Bronchial epithelial cell (primary cell): ENCODE measurements around the gene IFI27L2. TPM values are rescaled to one million over a fixed set of nuclear protein-coding genes. Genes with fewer than 3 reads are reported as not detected.

Experiments used
- DNase-seq: peaks from one replicate; pipeline ENCODE4 v3.0.0-alpha.2; 2010; ENCODE audit warnings: low read depth
- FAIRE-seq: peaks from 2 replicates; lab custom pipeline; 2011; peaks lifted over from hg19 to GRCh38; lab: Jason Lieb, UNC
- H3K27me3 ChIP-seq: 2 replicates; pipeline ENCODE4 v1.5.1; 2011; ENCODE audit warnings: low read length; ENCODE audit not compliant: control insufficient read depth, insufficient read depth
- H3K36me3 ChIP-seq: 2 replicates; pipeline ENCODE4 v1.5.1; 2011; ENCODE audit warnings: low read length; ENCODE audit not compliant: control insufficient read depth, insufficient read depth
- H3K4me3 ChIP-seq: 2 replicates; pipeline ENCODE4 v1.5.1; 2011; ENCODE audit warnings: mild to moderate bottlenecking, low read depth, low read length, control low read depth
- total RNA-seq: library from RNA; depleted of rRNA; stranded (reverse); fragments of >200 nt; gene quantifications from 2 replicates; pipeline ENCODE4 v1.2.1, GENCODE V29; 2014
- TF ChIP-seq, protein P1 (sequence below): IDR thresholded peaks from 2 replicates; pipeline ENCODE4 v1.5.1; 2011; ENCODE audit warnings: mild to moderate bottlenecking, moderate library complexity, low read length, control low read depth, inconsistent platforms; ENCODE audit not compliant: insufficient read depth, severe bottlenecking

Gene IFI27L2
- total RNA-seq, 1 donor from 2014 or later: 44.5 TPM

DNA sequence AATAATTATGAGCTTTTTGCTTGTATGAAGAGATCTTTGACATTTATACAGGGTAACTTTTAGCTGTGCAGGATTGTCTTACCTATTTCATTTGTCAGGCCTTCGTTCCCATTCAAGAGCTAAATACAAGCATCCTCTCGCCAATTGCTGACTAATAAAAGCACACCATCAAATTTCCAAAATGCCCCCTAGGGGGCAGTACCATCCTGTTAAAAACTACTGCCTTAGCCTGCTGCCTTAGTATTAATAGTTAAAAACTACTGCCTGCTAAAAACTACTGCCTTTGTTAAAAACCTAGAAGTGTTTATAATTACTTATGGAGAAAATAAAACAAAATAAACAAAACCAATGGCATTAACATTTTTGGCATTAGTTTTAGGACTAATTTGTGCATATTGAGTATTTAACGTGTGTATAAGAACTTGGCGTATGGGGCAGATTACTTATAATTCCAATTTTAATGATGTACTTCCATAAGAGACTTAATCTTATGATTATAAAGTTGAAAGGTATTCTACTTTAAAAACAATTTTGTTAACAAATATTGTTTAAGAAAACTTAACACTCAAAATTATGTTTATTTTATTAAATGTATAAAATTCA, 3.0 kb upstream of the IFI27L2 start:
- H3K4me3 ChIP-seq: no peak overlapping the region
- DNase-seq (peak; percentile 75), FAIRE-seq (no peak)
- no peaks in the 10 kb centered on the region for H3K27me3 ChIP-seq
- TF ChIP-seq, protein P1, sequence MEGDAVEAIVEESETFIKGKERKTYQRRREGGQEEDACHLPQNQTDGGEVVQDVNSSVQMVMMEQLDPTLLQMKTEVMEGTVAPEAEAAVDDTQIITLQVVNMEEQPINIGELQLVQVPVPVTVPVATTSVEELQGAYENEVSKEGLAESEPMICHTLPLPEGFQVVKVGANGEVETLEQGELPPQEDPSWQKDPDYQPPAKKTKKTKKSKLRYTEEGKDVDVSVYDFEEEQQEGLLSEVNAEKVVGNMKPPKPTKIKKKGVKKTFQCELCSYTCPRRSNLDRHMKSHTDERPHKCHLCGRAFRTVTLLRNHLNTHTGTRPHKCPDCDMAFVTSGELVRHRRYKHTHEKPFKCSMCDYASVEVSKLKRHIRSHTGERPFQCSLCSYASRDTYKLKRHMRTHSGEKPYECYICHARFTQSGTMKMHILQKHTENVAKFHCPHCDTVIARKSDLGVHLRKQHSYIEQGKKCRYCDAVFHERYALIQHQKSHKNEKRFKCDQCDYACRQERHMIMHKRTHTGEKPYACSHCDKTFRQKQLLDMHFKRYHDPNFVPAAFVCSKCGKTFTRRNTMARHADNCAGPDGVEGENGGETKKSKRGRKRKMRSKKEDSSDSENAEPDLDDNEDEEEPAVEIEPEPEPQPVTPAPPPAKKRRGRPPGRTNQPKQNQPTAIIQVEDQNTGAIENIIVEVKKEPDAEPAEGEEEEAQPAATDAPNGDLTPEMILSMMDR: peak; percentile 65
- peaks cover 3% of the 10 kb centered on the region for H3K36me3 ChIP-seq

DNA sequence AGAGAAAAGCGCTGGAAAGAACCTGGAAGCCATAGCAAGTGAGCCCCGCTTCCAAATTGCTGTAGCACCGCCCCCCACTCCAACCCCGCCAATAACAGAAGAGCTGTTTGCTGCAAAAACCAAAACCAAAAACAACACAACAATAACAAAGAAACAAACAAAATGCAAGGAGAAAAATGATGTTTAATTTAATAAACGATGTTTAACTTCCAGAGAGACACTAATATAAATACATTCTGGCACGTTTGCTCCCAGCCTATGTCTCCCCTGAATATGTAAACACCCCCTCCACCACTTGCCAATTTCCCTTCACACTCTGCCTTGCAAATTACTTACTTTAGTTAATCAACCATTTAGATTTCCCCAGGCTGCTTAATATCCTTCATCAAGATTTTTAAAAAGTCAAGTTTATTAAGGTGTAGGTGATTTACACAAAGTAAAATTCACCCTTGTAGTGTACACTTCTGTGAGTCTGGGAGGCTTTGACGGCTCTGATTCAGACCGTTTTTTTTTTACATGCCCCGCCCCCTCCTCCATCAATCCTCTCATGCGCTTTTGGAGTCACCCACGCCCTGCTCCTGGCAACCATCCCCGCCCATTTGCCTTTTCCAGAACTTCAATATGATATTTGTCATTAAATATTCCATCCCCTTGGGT, 482 bp upstream of the IFI27L2 start:
- FAIRE-seq: no peak
- TF ChIP-seq, protein P1: no peak
- peaks cover 3% of the 10 kb centered on the region for H3K36me3 ChIP-seq
- peak overlapping the region; percentile 62 for H3K4me3 ChIP-seq
- DNase-seq: peak; percentile 80
- H3K27me3 ChIP-seq: no peaks in the 10 kb centered on the region

DNA sequence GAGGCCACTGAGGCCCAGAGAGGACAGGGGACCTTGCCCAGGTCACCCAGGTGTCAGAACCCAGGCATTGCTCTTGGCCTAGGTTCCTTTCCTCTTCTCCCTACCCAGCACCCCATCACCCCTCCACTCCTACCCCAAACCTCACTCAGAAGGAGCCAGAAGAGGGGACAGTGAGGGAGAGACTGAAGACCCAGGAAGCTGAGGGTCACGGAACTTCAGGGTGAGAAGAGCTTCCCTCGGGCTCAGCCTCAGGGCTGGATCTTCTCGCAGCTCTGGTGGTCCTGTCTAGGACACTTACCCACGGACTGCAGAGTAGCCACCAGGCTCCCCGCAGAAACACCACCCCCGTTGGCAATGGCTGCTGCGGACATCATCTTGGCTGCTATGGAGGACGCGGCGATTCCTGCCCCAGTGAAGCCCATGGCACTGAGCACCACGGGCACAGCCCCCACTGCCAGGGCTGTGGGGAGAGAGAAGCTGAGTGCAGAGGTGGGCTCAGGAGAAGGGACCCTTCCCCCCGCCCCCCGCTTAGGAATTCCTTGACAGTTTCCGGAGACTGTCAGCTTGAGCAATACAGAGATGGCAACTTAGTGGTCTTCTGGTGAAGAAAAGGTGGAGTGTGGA, 1.1 kb downstream of the IFI27L2 start:
- DNase-seq (no peak), FAIRE-seq (no peak)
- no peak overlapping the region for H3K4me3 ChIP-seq
- no peaks in the 10 kb centered on the region for H3K27me3 ChIP-seq
- peaks cover 3% of the 10 kb centered on the region for H3K36me3 ChIP-seq
- TF ChIP-seq, protein P1: no peak

GRCh38 chr14:94127330-94127729, 2.1 kb downstream of the IFI27L2 start:
- DNase-seq (no peak), FAIRE-seq (no peak)
- H3K4me3 ChIP-seq: no peak overlapping the region
- peaks cover 3% of the 10 kb centered on the region for H3K36me3 ChIP-seq
- TF ChIP-seq, protein P1: no peak
- no peaks in the 10 kb centered on the region for H3K27me3 ChIP-seq

- H3K27me3 ChIP-seq: no peaks in the 10 kb centered on the region
- no peak for FAIRE-seq
- H3K36me3 ChIP-seq: peaks cover 3% of the 10 kb centered on the region
- no peak overlapping the region for H3K4me3 ChIP-seq
- DNase-seq: no peak
- TF ChIP-seq, protein P1: no peak
Measured at GRCh38 chr14:94126800-94127199, 2.6 kb downstream of the IFI27L2 start.
